Lower leg skin (tissue), 3 donors: ENCODE data around the gene ARHGEF10L.

Source experiments
- CTCF ChIP-seq, 3 donors: fragments of 450-650 bp; IDR thresholded peaks; one replicate each; pipeline ENCODE4 v1.5.1; 2016; ENCODE audit warnings: antibody characterized with exemption in 3 of 3, mild to moderate bottlenecking in 3 of 3, moderate library complexity in 2 of 3
- POLR2A ChIP-seq, 2 donors: fragments of 450-650 bp; IDR thresholded peaks; one replicate each; pipeline ENCODE4 v1.6.1; 2016 to 2017; ENCODE audit warnings: antibody characterized with exemption in 2 of 2, mild to moderate bottlenecking in 1 of 2, moderate library complexity in 1 of 2

- TF ChIP-seq POLR2A (IDR thresholded peaks at IDR 0.05) (no peak), CTCF (IDR thresholded peaks at IDR 0.05) (no peak)
These were observed 56.7 kb downstream of the ARHGEF10L start for GRCh38 chr1:17596186-17596585.
